ENCODE data around the gene RRAS. TPM values are rescaled to one million over a fixed set of nuclear protein-coding genes. Genes with fewer than 3 reads are reported as not detected.

The RRAS gene
- total RNA-seq, 2 donors from 2014 or later = 60.9 to 83.5 TPM

GRCh38 chr19:49614096-49614833 lies 25.7 kb downstream of the RRAS start:
- Histone ChIP-seq H3K9me3 (no peaks in the 10 kb centered on the region), H3K4me3 (no peak overlapping the region), H3K36me3 (peaks cover 40% of the 10 kb centered on the region), H3K27me3 (no peaks in the 10 kb centered on the region), H3K4me1 (peaks cover 0 to 17% of the 10 kb centered on the region in 2 donors), H3K27ac (no peak overlapping the region)
- no peak for DNase-seq (ENCODE audit: low spot score)
- TF ChIP-seq CTCF (IDR thresholded peaks at IDR 0.05) = no peak

- no peaks in the 10 kb centered on the region for H3K9me3 ChIP-seq
- H3K27me3 ChIP-seq = no peaks in the 10 kb centered on the region
- no peak for TF ChIP-seq CTCF (IDR thresholded peaks at IDR 0.05)
- peaks cover 40% of the 10 kb centered on the region for H3K36me3 ChIP-seq
- H3K4me1 ChIP-seq = peaks cover 0 to 17% of the 10 kb centered on the region in 2 donors
- no peak overlapping the region for H3K27ac ChIP-seq
- H3K4me3 ChIP-seq = no peak overlapping the region
- DNase-seq (ENCODE audit: low spot score) = no peak
Measured at GRCh38 chr19:49613374-49613773, 26.6 kb downstream of the RRAS start.

- H3K9me3 ChIP-seq = no peaks in the 10 kb centered on the region
- peaks cover 39% of the 10 kb centered on the region for H3K36me3 ChIP-seq
- TF ChIP-seq CTCF (IDR thresholded peaks at IDR 0.05) = no peak
- no peak overlapping the region for H3K27ac ChIP-seq
- H3K4me3 ChIP-seq = no peak overlapping the region
- H3K27me3 ChIP-seq = no peaks in the 10 kb centered on the region
- peaks cover 0 to 17% of the 10 kb centered on the region in 2 donors for H3K4me1 ChIP-seq
- DNase-seq (ENCODE audit: low spot score) = no peak
Measured at GRCh38 chr19:49609499-49610092, 30.3 kb downstream of the RRAS start.

- TF ChIP-seq CTCF (IDR thresholded peaks at IDR 0.05) = no peak
- H3K4me1 ChIP-seq = no peaks in the 10 kb centered on the region
- no peaks in the 10 kb centered on the region for H3K27me3 ChIP-seq
- H3K9me3 ChIP-seq = no peaks in the 10 kb centered on the region
- H3K4me3 ChIP-seq = no peak overlapping the region
- no peak overlapping the region for H3K27ac ChIP-seq
- H3K36me3 ChIP-seq = peaks cover 76% of the 10 kb centered on the region
- DNase-seq (ENCODE audit: low spot score) = no peak
Measured at GRCh38 chr19:49605605-49606004, 34.3 kb downstream of the RRAS start.

- no peak for TF ChIP-seq CTCF (IDR thresholded peaks at IDR 0.05)
- no peak overlapping the region for H3K4me3 ChIP-seq
- H3K4me1 ChIP-seq = no peaks in the 10 kb centered on the region
- no peak for DNase-seq (ENCODE audit: low spot score)
- H3K27me3 ChIP-seq = no peaks in the 10 kb centered on the region
- H3K27ac ChIP-seq = no peak overlapping the region
- H3K9me3 ChIP-seq = no peaks in the 10 kb centered on the region
- peaks cover 82% of the 10 kb centered on the region for H3K36me3 ChIP-seq
Measured at GRCh38 chr19:49602806-49603205, 37.1 kb downstream of the RRAS start.
